ENCODE measurements around the gene MYH10. TPM values are rescaled to one million over a fixed set of nuclear protein-coding genes. Genes with fewer than 3 reads are reported as not detected.

MYH10 gene
- total RNA-seq, 1 experiment from 2014 or later, result 251 TPM

DNA sequence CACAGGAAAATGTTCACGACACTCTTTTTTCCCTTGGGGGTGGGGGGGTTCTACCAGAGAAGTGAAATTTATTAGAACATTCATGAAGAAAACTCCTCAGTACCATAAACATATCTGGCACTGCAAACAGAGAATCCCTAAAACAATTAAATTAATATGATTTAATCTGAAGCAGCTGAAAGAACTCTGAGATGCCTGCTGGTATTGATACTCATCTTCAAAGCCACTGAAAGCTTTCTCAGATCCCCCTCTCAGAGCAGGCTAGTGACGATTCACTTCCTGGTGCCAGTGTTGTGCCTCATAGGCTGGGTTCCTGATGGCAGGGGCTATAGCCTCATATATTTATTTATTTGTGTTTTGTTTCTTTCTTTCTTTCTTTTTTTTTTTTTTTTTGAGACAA is 52.7 kb downstream of the MYH10 start:
- H3K79me2 ChIP-seq (ENCODE audit: insufficient read depth, low read length), result no peaks in the 10 kb centered on the region; the same call in 1 of the 2 replicates
- H3K4ac ChIP-seq (ENCODE audit: low read depth, low read length), result no peak overlapping the region
- H3K23me2 ChIP-seq (ENCODE audit: insufficient read length, low read depth, low read length, poor library complexity, severe bottlenecking), result no peaks in the 10 kb centered on the region
- no peaks in the 10 kb centered on the region for H4K20me1 ChIP-seq (ENCODE audit: control insufficient read depth, insufficient read depth, insufficient read length)
- H2AFZ ChIP-seq (ENCODE audit: low read length), result no peak overlapping the region
- H2BK5ac ChIP-seq (ENCODE audit: insufficient read length, low read length), result no peak overlapping the region
- Mint-ChIP-seq H3K27ac (peak overlapping the region in 2 of 3 experiments; percentile 16 to 80; a peak in 1 of 7 replicates), H3K27me3 (ENCODE audit: low read depth) (no peaks in the 10 kb centered on the region), H3K36me3 (ENCODE audit: insufficient read depth in 1 of 3, low read depth in 3 of 3) (peaks cover 7 to 44% (median 28%) of the 10 kb centered on the region in 3 experiments), H3K9me3 (no peaks in the 10 kb centered on the region), H3K4me3 (no peak overlapping the region), H3K4me1 (peaks cover 9 to 16% of the 10 kb centered on the region in 2 experiments)
- H2BK15ac ChIP-seq (ENCODE audit: low read depth, low read length), result no peak overlapping the region
- no peak overlapping the region for H2AK5ac ChIP-seq (ENCODE audit: insufficient read length, low read length)
- H3K27ac ChIP-seq (ENCODE audit: insufficient read length, low read depth, low read length), result no peak overlapping the region
- no CpG with 5 or more reads among the region's 2 CpGs for whole genome bisulfite sequencing (ENCODE audit: extremely low coverage, insufficient read length, low lambda C conversion rate)
- H3K27me3 ChIP-seq (ENCODE audit: insufficient read depth, low read length), result no peaks in the 10 kb centered on the region
- no peak overlapping the region for H4K91ac ChIP-seq (ENCODE audit: insufficient read length, low read depth, low read length)
- no peak overlapping the region for H3K18ac ChIP-seq (ENCODE audit: insufficient read length, low read depth, low read length)
- H3K9me3 ChIP-seq (ENCODE audit: control insufficient read depth, low read depth, low read length), result no peaks in the 10 kb centered on the region
- no peak overlapping the region for H4K5ac ChIP-seq (ENCODE audit: insufficient read length, low read depth, low read length)
- no peak overlapping the region for H3K9ac ChIP-seq (ENCODE audit: extremely low read depth, insufficient read length, low read length)
- no peaks in the 10 kb centered on the region for H3K4me1 ChIP-seq (ENCODE audit: insufficient read depth, low read length)
- no peak overlapping the region for H3K14ac ChIP-seq (ENCODE audit: insufficient read depth, low read length)
- H4K8ac ChIP-seq (replicated peaks; ENCODE audit: insufficient read length, low read depth, low read length), result no peak overlapping the region
- H3K23ac ChIP-seq (ENCODE audit: insufficient read length, low read depth, low read length), result no peak overlapping the region
- no peak overlapping the region for H3K4me2 ChIP-seq (ENCODE audit: insufficient read depth, insufficient read length, low read length)
- no peak overlapping the region for H2BK12ac ChIP-seq (ENCODE audit: insufficient read length, low read depth, low read length)
- TF ChIP-seq, protein P1, sequence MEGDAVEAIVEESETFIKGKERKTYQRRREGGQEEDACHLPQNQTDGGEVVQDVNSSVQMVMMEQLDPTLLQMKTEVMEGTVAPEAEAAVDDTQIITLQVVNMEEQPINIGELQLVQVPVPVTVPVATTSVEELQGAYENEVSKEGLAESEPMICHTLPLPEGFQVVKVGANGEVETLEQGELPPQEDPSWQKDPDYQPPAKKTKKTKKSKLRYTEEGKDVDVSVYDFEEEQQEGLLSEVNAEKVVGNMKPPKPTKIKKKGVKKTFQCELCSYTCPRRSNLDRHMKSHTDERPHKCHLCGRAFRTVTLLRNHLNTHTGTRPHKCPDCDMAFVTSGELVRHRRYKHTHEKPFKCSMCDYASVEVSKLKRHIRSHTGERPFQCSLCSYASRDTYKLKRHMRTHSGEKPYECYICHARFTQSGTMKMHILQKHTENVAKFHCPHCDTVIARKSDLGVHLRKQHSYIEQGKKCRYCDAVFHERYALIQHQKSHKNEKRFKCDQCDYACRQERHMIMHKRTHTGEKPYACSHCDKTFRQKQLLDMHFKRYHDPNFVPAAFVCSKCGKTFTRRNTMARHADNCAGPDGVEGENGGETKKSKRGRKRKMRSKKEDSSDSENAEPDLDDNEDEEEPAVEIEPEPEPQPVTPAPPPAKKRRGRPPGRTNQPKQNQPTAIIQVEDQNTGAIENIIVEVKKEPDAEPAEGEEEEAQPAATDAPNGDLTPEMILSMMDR (conservative IDR thresholded peaks at IDR 0.05), result no peak
- H2BK120ac ChIP-seq (ENCODE audit: low read depth, low read length, poor library complexity, severe bottlenecking), result no peak overlapping the region
- no peak overlapping the region for H3T11ph ChIP-seq (ENCODE audit: low read length)
- H3K56ac ChIP-seq (ENCODE audit: insufficient read length, low read depth, low read length), result no peak overlapping the region
- H2BK20ac ChIP-seq (ENCODE audit: low read depth, low read length, poor library complexity, severe bottlenecking), result no peak overlapping the region
- H3K79me1 ChIP-seq (ENCODE audit: insufficient read depth, low read depth, low read length, poor library complexity, severe bottlenecking), result peaks cover 5% of the 10 kb centered on the region
- no peak for DNase-seq
